ENCODE data around the gene CLOCK.

Gene CLOCK

DNA sequence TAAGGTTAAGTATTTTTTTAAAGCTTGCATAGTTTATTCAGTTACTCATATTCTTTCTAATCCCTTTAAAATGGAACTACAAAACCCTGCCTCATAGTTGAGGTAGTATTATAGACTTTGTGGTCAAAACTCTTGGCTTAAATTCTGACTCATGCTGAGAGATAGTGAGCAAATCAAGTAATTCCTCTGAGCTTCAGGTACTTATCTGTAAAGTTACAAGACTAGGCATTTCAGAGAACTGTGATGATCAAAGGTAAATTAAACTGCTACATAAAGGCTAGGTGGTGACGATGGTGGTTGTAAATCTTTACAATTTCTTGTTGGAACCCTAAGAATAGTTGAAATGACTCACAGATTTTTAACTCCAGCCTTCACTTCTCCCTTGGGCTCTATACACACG, 3.2 kb upstream of the CLOCK start:
- no peak overlapping the region for H3K4me3 ChIP-seq (replicated peaks in 1 of 2; ENCODE audit: low read depth in 2 of 2, low read length in 2 of 2)
- no peak for TF ChIP-seq CTCF (IDR thresholded peaks at IDR 0.05; ENCODE audit: low read depth, low read length)
- DNase-seq (ENCODE audit: low read depth in 2 of 2) = peak; percentile 7 to 74

GRCh38 chr4:55547918-55548317, 1.2 kb upstream of the CLOCK start:
- no peak for DNase-seq (ENCODE audit: low read depth in 2 of 2)
- TF ChIP-seq CTCF (IDR thresholded peaks at IDR 0.05; ENCODE audit: low read depth, low read length) = no peak
- peak overlapping the region; percentile 76 to 78 for H3K4me3 ChIP-seq (replicated peaks in 1 of 2; ENCODE audit: low read depth in 2 of 2, low read length in 2 of 2)

- no peak for TF ChIP-seq CTCF (IDR thresholded peaks at IDR 0.05; ENCODE audit: low read depth, low read length)
- peak overlapping the region; percentile 76 to 78 for H3K4me3 ChIP-seq (replicated peaks in 1 of 2; ENCODE audit: low read depth in 2 of 2, low read length in 2 of 2)
- peak in 1 of 2 donors; percentile 58 for DNase-seq (ENCODE audit: low read depth in 2 of 2)
Observed at GRCh38 chr4:55547466-55547770, 709 bp upstream of the CLOCK start.

GRCh38 chr4:55546506-55546755, 278 bp downstream of the CLOCK start:
- no peak for DNase-seq (ENCODE audit: low read depth in 2 of 2)
- TF ChIP-seq CTCF (IDR thresholded peaks at IDR 0.05; ENCODE audit: low read depth, low read length) = no peak
- H3K4me3 ChIP-seq (replicated peaks in 1 of 2; ENCODE audit: low read depth in 2 of 2, low read length in 2 of 2) = peak overlapping the region; percentile 76 to 78

DNA sequence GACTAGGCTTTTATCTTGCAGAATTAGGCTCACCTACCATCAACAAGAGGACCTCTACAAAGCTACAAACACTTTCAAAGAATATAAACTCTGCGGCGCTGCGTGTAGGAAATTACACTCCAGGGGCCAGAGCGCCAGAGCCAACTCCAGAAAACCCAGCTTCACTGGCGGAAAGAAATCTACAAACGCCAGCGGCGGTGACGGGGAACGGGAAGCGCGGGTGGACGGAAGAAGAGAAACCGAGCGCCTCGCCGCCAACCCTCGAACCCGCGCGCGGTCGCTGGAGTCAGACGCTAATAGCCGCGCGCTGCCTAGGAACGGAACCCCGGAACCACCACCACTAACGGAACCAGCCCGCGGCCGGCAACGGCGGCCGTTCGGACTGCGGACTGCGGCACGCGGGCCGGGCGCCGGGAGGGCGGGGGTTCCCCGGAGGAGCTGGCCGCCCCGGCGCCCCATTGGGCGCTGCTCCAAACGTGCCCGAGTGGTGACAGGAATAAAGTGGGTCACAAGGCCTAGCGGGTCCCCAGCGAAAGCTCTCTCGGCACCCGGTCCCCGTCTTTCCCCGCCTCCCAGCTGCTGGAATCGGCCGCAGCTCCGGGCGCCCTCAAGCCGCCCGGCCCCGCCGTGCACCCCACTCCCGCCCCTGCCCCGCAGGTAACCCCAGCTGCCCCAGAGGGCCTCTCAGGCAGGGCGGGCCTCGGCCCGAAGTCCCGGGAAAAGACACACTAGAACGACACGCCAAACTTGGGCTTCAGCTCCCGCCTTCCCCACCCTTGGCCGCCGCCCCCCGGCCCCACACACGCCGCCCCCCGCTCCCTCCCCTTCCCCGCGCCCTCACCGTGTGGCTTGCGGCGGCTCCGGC, 836 bp downstream of the CLOCK start:
- DNase-seq (ENCODE audit: low read depth in 2 of 2) = peak; percentile 71 to 77
- H3K4me3 ChIP-seq (replicated peaks in 1 of 2; ENCODE audit: low read depth in 2 of 2, low read length in 2 of 2) = peak overlapping the region; percentile 76 to 78
- no peak for TF ChIP-seq CTCF (IDR thresholded peaks at IDR 0.05; ENCODE audit: low read depth, low read length)

DNA sequence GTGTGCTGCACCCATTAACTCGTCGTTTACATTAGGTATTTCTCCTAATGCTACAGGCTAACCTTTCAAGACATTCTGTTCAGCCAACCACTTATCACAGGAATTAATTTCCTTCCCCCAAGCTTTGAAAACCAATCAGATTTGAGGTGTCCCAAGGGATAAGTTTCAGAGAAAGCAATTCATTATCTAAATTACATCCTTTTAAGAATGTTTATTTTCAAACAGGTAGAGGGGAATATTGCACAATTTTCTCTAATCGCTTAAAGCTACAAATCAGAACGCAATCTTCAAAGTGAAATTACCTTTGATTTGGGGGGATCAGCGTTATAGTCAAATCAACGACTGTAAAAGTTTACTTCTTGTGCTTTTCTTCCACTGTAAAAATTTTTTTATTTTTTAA, 1.6 kb downstream of the CLOCK start:
- peak overlapping the region; percentile 76 to 78 for H3K4me3 ChIP-seq (replicated peaks in 1 of 2; ENCODE audit: low read depth in 2 of 2, low read length in 2 of 2)
- TF ChIP-seq CTCF (IDR thresholded peaks at IDR 0.05; ENCODE audit: low read depth, low read length) = no peak
- DNase-seq (ENCODE audit: low read depth in 2 of 2) = peak; percentile 11 to 27

GRCh38 chr4:55543858-55544257, 2.9 kb downstream of the CLOCK start:
- DNase-seq (ENCODE audit: low read depth in 2 of 2) = peak; percentile 17 to 45
- TF ChIP-seq CTCF (IDR thresholded peaks at IDR 0.05; ENCODE audit: low read depth, low read length) = no peak
- H3K4me3 ChIP-seq (replicated peaks in 1 of 2; ENCODE audit: low read depth in 2 of 2, low read length in 2 of 2) = no peak overlapping the region
